ENCODE data around the gene BAD.

BAD gene

GRCh38 chr11:64241491-64242374 is 42.7 kb downstream of the BAD start:
- DNase-seq: no peak

GRCh38 chr11:64241241-64241490 is 43.3 kb downstream of the BAD start:
- DNase-seq: peak; percentile 99

- DNase-seq: peak; percentile 97
Observed at GRCh38 chr11:64240435-64241240, 43.8 kb downstream of the BAD start, which contains the start of gene FKBP2. Gene FKBP2, plus strand, starts transcription at chr11:64241095. Its CDS starts 1,293 bp downstream, at chr11:64242388.

- DNase-seq: no peak
Observed at GRCh38 chr11:64239662-64240434, 44.6 kb downstream of the BAD start.

- DNase-seq: no peak
Observed at GRCh38 chr11:64238999-64239398, 45.5 kb downstream of the BAD start.

- DNase-seq: no peak
Observed at GRCh38 chr11:64238076-64238475, 46.4 kb downstream of the BAD start.

GRCh38 chr11:64237484-64237951 is 46.9 kb downstream of the BAD start:
- no peak for DNase-seq

GRCh38 chr11:64235437-64236161 is 48.9 kb downstream of the BAD start:
- DNase-seq: no peak

GRCh38 chr11:64234647-64235379 is 49.7 kb downstream of the BAD start:
- no peak for DNase-seq

GRCh38 chr11:64233913-64234586 is 50.4 kb downstream of the BAD start, which contains the start of gene VEGFB:
Gene VEGFB, plus strand, starts transcription at chr11:64234584. Its CDS starts 250 bp downstream, at chr11:64234834.
- DNase-seq: peak; percentile 51

- DNase-seq: no peak
Observed at GRCh38 chr11:64232967-64233315, 51.5 kb downstream of the BAD start.

GRCh38 chr11:64232182-64232966 is 52.1 kb downstream of the BAD start:
- DNase-seq: no peak

GRCh38 chr11:64231546-64231945 is 52.9 kb downstream of the BAD start:
- no peak for DNase-seq

- no peak for DNase-seq
Observed at GRCh38 chr11:64230985-64231365, 53.5 kb downstream of the BAD start.

GRCh38 chr11:64230171-64230984 is 54.1 kb downstream of the BAD start, which contains the start of gene DNAJC4:
Gene DNAJC4, plus strand, starts transcription at chr11:64230548. Its CDS starts 307 bp downstream, at chr11:64230855.
- peak; percentile 85 for DNase-seq

- no peak for DNase-seq
Observed at GRCh38 chr11:64229744-64230170, 54.7 kb downstream of the BAD start.

GRCh38 chr11:64229090-64229743 is 55.2 kb downstream of the BAD start:
- no peak for DNase-seq

- DNase-seq: no peak
Observed at GRCh38 chr11:64227405-64227956, 57.0 kb downstream of the BAD start.
